Measurements from ENCODE around the gene CTSZ. TPM values are rescaled to one million over a fixed set of nuclear protein-coding genes. Genes with fewer than 3 reads are reported as not detected.

The CTSZ gene
- total and polyA plus RNA-seq, 10 of the 15 experiments (the other 5 are each of a cell fraction or from before 2014, with no cell fraction given) = 6.0 to 301 (median 154) TPM

GRCh38 chr20:59050437-59050836 lies 43.4 kb upstream of the CTSZ start:
- intact Hi-C loops (cut with micrococcal nuclease; ENCODE audit: unreplicated experiment) = no loop called here

More at GRCh38 chr20:59050437-59050836, 43.4 kb upstream of the CTSZ start:
- H3K4me2 ChIP-seq (ENCODE audit: control insufficient read depth, insufficient read depth) = no peak overlapping the region
- ChIA-PET CTCF (interaction anchor here (1.6 kb wide), 1 partner anchor 9 kb away, joined by 4 read pairs; no protein-coding TSS in a partner anchor), POLR2A (no interaction called here), SMC1A (ENCODE audit: uncharacterized antibody, unreplicated experiment) (interaction anchor here (0.8 to 1.0 kb wide), 2 partner anchors 16 to 18 kb away, joined by 3 to 4 read pairs; partner anchors contain the start of gene ATP5F1E), RAD21 (ENCODE audit: unreplicated experiment) (no interaction called here)
- in situ Hi-C loops (cut with MboI) = no loop called here
- H3K27ac ChIP-seq (ENCODE audit: control insufficient read depth, insufficient read depth) = no peak overlapping the region
- no peaks in the 10 kb centered on the region for H3K36me3 ChIP-seq (ENCODE audit: control insufficient read depth in 2 of 2, insufficient read depth in 2 of 2, low read length in 1 of 2)
- no TSS peak for BruUV-seq (replicated peaks)
- H3K79me2 ChIP-seq (ENCODE audit: control insufficient read depth, insufficient read depth, low read length) = no peaks in the 10 kb centered on the region
- no peak overlapping the region for H2AFZ ChIP-seq (ENCODE audit: control insufficient read depth, low read depth, low read length)
- H4K20me1 ChIP-seq (ENCODE audit: control insufficient read depth, insufficient read depth) = no peaks in the 10 kb centered on the region
- no peaks in the 10 kb centered on the region for H3K4me1 ChIP-seq (ENCODE audit: control insufficient read depth, insufficient read depth, low read length)
- TF ChIP-seq SKIL (IDR thresholded peaks at IDR 0.05; ENCODE audit: low read depth, poor library complexity, severe bottlenecking) = no peak
- no peak for TF ChIP-seq ZNF622 (IDR thresholded peaks at IDR 0.05)
- TF ChIP-seq TARDBP (IDR thresholded peaks at IDR 0.05; ENCODE audit: borderline replicate concordance) = no peak
- no peak for TF ChIP-seq STAT3 (IDR thresholded peaks at IDR 0.05; ENCODE audit: low read depth, low read length)
- no peak for TF ChIP-seq ATF2 (IDR thresholded peaks at IDR 0.05; ENCODE audit: low read length)
- TF ChIP-seq MAX (IDR thresholded peaks at IDR 0.05; ENCODE audit: low read depth, low read length) = no peak
- no peak for TF ChIP-seq IKZF1 (conservative IDR thresholded peaks at IDR 0.05)
- TF ChIP-seq PKNOX1 (IDR thresholded peaks at IDR 0.05) = no peak
- no peak for TF ChIP-seq POU2F2 (IDR thresholded peaks at IDR 0.05; ENCODE audit: borderline replicate concordance, low read depth, low read length)
- no peak for TF ChIP-seq ELK1 (IDR thresholded peaks at IDR 0.05; ENCODE audit: low read depth, low read length)
- DNase-seq (ENCODE audit: low read depth, low spot score) = no peak
- ATAC-seq = no peak
- WGBS (ENCODE audit: insufficient coverage, insufficient replicate concordance, low lambda C conversion rate, missing lambda C conversion rate) = 0% methylated on average over 1 of the region's 1 CpG
- no peak overlapping the region for H3K9ac ChIP-seq (ENCODE audit: control insufficient read depth, insufficient read depth, low read length)
- H3K9me3 ChIP-seq (replicated peaks; ENCODE audit: control insufficient read depth, insufficient read depth, low read length) = no peaks in the 10 kb centered on the region
- H3K27me3 ChIP-seq (replicated peaks in 1 of 2; ENCODE audit: control insufficient read depth in 2 of 2, insufficient read depth in 2 of 2, low read length in 1 of 2) = peaks cover 0 to 8% of the 10 kb centered on the region in 2 experiments; a peak in 2 of 4 replicates
- no peak for FAIRE-seq
- H3K4me3 ChIP-seq = no peak overlapping the region

Measured in GM12878 (cell line).